H1 (cell line): Measurements from ENCODE around the gene WFDC1.

Experiments used
- GTF2F1 ChIP-seq: IDR thresholded peaks from 2 replicates; pipeline ENCODE4 v1.6.1; 2012; ENCODE audit warnings: low read depth, low read length, improper control_type of control experiment, borderline replicate concordance
- NANOG ChIP-seq: IDR thresholded peaks from 2 replicates; pipeline ENCODE4 v1.6.1; 2011; ENCODE audit warnings: low read length, low read depth, mild to moderate bottlenecking, inconsistent platforms; ENCODE audit not compliant: insufficient read depth, poor library complexity, severe bottlenecking
- POLR2A ChIP-seq, 2 experiments: IDR thresholded peaks; 1 replicate in 1 of 2; 2 replicates in 1 of 2; pipeline ENCODE4 v1.6.1; 2011; ENCODE audit warnings: low read depth in 2 of 2, low read length in 2 of 2, mild to moderate bottlenecking in 2 of 2; ENCODE audit errors: control extremely low read depth in 1 of 2
- POLR2AphosphoS5 ChIP-seq: IDR thresholded peaks from 2 replicates; pipeline ENCODE4 v1.6.1; 2011; ENCODE audit warnings: low read depth, low read length
- RAD21 ChIP-seq, 2 experiments: IDR thresholded peaks in 1 of 2; conservative IDR thresholded peaks in 1 of 2; 2 replicates each; pipeline ENCODE4 v1.6.1; 2011; ENCODE audit warnings: low read depth in 2 of 2, low read length in 2 of 2, improper control_type of control experiment in 1 of 2, inconsistent platforms in 1 of 2, mild to moderate bottlenecking in 1 of 2, moderate library complexity in 1 of 2
- TF ChIP-seq, protein P1 (sequence below), 3 experiments: IDR thresholded peaks; 1 replicate in 2 of 3; 2 replicates in 1 of 3; pipeline versions ENCODE4 v1.5.1 to v1.6.1; 2011; ENCODE audit warnings: low read length in 3 of 3, mild to moderate bottlenecking in 3 of 3, inconsistent platforms in 2 of 3, low read depth in 1 of 3, moderate library complexity in 1 of 3; ENCODE audit not compliant: insufficient read depth in 1 of 3; ENCODE audit errors: control extremely low read depth in 1 of 3

DNA sequence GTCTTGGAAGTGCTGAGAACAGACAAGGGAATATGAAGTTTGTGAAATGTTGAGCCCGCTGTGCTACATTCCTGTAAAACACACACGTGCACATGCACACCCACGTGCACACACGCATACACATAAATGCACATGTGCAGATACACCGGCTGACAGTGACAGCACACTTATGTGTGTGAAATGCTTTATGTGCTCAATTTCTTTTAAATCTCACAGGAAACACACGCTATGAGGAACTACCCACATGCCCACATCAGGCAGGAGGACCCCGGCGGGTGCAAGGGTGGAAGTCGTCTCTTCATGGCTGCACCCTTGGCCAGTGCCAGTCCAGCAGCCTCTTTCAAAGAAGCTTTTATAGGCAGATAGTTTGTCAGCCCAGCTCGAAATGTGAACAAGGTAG lies 561 bp upstream of the WFDC1 start:
- TF ChIP-seq POLR2A (IDR thresholded peaks at IDR 0.05; ENCODE audit: control extremely low read depth in 1 of 2, low read depth in 2 of 2, low read length in 2 of 2) (no peak), POLR2AphosphoS5 (no peak), RAD21 (IDR thresholded peaks at IDR 0.05 in 1 of 2, conservative IDR thresholded peaks at IDR 0.05 in 1 of 2; ENCODE audit: low read depth in 2 of 2, low read length in 2 of 2) (no peak), NANOG (no peak), GTF2F1 (no peak)
- TF ChIP-seq, protein P1, sequence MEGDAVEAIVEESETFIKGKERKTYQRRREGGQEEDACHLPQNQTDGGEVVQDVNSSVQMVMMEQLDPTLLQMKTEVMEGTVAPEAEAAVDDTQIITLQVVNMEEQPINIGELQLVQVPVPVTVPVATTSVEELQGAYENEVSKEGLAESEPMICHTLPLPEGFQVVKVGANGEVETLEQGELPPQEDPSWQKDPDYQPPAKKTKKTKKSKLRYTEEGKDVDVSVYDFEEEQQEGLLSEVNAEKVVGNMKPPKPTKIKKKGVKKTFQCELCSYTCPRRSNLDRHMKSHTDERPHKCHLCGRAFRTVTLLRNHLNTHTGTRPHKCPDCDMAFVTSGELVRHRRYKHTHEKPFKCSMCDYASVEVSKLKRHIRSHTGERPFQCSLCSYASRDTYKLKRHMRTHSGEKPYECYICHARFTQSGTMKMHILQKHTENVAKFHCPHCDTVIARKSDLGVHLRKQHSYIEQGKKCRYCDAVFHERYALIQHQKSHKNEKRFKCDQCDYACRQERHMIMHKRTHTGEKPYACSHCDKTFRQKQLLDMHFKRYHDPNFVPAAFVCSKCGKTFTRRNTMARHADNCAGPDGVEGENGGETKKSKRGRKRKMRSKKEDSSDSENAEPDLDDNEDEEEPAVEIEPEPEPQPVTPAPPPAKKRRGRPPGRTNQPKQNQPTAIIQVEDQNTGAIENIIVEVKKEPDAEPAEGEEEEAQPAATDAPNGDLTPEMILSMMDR (IDR thresholded peaks at IDR 0.05; ENCODE audit: control extremely low read depth in 1 of 3, insufficient read depth in 1 of 3, low read depth in 1 of 3, low read length in 3 of 3) = no peak
